NCI-H1930 (cell line): Measurements from ENCODE around the gene PPY.
A peak's percentile ranks its signal among the peaks of the same experiment; 100 is the strongest.
"Not testable (repeated sequence)": the region's sequence is repeated elsewhere in the genome, so short reads cannot be mapped to it uniquely, and the experiment has no call there.

Experiments
- DNase-seq, 2 experiments: peaks; one replicate each; lab custom pipeline; 2025; lab: John Stamatoyannopoulos, UW

PPY gene

DNA sequence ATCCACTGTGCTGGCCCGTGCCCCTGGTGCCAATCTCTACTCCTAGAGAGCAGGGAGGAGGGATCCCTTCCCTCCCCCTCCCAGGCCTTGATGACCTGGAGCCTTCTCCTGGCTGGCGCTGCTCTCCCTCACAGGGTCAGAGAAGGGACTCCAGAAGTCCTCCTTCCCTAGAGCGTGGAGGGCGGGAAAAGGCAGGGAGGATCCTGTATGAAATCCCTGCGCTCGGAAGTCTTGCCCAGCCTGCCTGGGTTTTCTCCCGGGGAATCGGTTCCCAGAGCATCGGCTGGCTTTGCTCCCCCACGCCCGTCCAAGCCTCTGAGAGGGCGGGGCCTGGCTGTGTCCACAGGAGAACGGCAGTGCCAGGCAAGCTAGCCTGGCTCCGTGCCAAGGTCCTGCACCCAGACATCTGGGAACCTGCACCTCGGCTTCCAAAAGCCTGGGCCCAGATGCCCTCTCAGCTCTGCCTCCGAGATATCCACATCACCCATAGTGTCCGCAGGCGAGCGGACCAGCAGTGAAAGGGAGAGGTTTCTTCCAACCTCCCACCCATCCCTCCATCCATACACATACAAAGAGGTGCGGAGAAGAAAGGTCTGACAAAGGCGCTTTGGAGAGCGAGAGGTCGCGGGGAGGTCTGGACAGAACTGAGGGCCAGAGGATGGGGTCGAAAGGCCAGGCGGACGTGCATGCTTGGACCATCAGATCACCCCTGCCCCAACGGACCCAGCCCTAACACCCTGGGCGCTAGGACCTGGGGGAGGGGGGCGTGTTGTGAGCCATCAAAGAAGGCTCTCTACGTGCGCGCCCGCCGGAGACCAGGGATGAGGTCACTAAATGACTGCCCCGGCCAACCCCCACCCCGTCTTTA lies 36.1 kb downstream of the PPY start:
- DNase-seq: peak; percentile 28 to 52

DNA sequence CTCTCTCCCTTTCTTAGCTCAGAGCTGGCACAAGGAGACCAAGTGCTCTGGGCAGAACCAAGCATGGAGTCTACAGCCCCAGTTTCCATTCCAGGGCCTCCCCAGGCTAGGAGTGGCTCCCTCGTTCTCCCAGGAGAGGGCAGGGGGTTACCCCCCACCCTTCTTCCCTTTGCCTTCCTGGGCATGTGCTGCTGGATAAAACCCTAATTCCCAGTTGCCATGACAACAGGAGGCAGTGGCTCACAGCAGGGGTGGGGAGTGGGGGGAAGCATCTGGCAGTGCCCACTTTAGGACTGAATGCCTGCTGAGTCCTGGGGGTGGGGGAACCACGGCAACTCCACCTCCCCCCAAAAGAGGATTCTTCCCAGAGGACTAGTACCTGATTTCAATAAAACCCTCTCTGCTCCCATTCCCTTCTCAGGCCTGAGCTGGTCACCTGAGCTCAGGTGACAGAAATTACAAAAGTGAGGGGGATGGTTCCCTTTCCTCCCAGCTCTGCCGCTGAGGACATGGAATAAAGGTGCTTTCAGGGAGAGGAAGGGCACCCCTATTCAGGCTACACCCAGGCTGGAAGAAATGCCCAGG lies 36.8 kb downstream of the PPY start:
- no peak for DNase-seq

DNA sequence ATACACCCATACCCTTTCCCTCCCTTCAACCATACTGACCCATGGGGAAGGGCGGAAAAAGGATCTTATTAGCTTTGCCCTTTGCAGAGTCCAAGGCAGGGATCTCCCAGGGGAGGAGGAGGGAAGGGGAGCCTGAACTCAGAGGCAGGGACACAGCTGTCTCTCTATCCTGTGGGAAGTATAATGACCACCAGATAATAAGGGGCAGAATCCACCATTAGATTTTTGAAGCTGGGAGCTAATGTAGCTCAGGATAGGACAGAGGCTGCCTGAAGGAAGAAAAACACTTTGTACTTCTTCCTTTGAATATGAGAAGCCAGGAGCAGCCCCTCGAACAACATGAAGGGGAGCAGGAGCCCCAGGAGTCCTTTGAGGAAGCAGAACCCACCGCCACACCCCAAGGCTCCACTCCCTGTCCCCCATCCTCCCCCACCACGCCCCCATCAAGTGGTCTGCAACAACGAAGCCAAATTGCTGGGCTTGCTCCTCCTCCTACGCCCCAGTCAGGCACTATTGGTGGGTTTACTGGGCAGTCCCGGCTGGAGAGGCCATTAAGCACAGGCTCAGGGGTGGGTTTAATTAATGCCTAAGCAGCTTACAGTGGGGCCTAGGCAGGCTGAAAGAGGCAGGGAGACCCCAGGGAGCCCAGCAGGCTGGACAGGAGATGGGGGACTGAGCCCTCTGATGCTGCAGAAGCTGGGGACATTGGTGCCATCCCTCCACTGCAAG lies 40.3 kb downstream of the PPY start:
- DNase-seq: no peak

DNA sequence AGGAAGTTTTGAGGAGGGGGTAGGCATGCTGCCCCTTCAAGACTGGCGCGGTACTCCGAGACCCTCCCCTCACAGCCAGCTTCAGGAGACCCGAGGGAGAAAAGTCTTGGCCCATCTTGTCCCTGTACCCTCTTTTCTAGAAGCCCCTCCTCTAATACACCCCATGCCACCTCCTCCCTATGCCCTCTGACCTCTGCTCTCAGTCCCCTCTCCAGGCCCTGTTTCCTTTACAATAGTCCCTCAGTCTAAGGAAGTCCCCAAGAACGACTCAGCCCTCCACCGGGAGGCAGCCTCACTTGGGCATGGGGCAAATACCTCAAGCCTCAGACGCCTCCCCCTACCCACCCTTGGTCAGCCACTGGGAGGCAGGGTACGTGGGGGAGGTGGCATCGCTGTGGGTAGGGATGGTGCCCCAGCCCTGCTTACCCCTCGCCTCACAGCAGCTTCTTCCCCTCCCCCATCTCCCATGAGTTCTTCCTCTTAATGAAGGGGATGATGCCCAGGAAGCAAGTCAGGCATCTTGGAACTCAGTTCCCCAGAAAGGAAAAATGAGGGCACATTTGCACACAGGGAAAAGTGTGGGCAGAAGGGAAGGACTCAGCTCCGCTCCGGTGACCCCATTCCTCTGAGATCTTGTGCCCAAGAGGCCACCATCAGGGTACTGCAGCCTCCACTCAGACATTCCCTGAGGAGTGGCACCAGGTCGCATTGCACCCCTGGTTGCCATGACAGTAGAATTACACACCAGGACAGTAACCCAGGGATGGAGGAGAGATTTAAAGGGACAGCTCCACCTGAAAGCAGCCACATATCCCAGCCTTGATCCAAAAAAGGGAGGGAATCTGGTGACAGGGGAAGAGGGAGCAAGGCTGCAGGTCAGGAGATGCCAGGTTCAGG lies 41.2 kb downstream of the PPY start:
- peak in 1 of 2 experiments; percentile 7 for DNase-seq

DNA sequence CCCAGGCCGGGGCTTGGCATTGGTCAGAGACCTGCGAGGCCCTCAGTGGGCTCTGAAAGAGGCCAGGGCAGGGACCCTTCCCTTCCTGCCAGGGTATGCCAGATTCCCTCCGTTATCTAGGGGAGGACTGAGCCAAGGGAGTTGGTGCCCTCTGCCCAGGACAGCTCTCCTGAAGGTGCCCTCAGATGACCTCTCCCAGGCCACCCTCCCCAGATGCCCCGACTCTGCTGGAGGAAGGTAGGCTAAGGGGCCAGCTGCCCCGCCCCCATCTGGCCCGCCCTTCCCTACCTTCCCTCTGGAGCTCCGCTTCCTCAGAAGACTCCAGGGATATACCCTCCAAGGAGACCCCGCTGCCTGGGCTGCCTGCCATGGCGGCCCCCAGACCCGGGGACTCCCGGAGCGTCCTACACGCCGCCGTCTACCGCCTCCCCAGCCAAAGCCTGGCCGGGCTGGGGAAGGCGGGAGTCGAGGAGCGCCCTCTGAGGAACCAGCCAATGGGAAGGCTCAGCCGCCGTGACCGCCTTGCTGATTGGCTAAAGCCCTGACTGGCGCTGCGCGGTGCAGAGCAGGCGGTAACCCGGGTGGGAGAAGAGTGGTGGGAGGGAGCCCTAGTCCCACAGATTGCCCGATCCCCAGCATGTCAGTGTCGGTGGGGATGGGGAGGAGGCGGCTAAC lies 42.0 kb downstream of the PPY start:
- DNase-seq: peak; percentile 81 to 86

- DNase-seq: no peak
Measured at GRCh38 chr17:43898446-43898845, 43.8 kb downstream of the PPY start.

DNA sequence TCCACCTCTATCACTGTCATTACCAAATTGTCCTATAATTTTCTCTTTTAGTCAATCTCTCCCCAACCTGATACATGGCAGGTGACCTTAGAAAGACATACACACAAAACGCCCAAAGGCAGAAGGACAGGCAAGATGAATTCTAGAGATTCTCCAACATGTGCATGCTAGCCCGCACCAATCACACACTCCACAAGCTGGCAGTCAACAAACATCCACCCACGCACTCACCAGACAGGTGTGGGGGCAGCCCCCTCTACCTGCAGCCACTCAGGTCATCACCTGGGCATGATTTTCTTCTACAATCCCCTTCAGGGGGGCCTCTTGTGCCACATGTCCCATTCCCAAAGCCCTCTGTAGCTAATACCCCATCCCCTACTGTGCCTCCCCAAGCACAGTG lies 44.4 kb downstream of the PPY start:
- DNase-seq: no peak

- not testable (repeated sequence) for DNase-seq
Measured at GRCh38 chr17:43894494-43894893, 47.8 kb downstream of the PPY start.

GRCh38 chr17:43892647-43892952 lies 49.7 kb downstream of the PPY start:
- no peak for DNase-seq

- DNase-seq: no peak
Measured at GRCh38 chr17:43891851-43892646, 50.2 kb downstream of the PPY start.
